Loucy (cell line): ENCODE results near the gene TRABD2B.

ENCODE experiments used
- H2AFZ ChIP-seq: fragments of 200-600 bp; sonication (generic); 2 replicates; pipeline ENCODE4 v1.6.0; 2016; ENCODE audit warnings: antibody characterized with exemption, mild to moderate bottlenecking, low read length, moderate library complexity
- H3F3A ChIP-seq: fragments of 200-600 bp; 2 replicates; pipeline ENCODE4 v1.6.0; 2016; ENCODE audit warnings: antibody characterized with exemption, low read depth, mild to moderate bottlenecking
- H3K27me3 ChIP-seq: fragments of 200-600 bp; sonication (generic); 2 replicates; pipeline ENCODE4 v1.6.1; 2014; ENCODE audit warnings: low read length, mild to moderate bottlenecking; ENCODE audit not compliant: insufficient read depth, poor library complexity, severe bottlenecking
- H3K36me3 ChIP-seq: fragments of 200-600 bp; sonication (generic); 2 replicates; pipeline ENCODE4 v1.6.1; 2016; ENCODE audit warnings: low read length; ENCODE audit not compliant: insufficient read depth
- H3K4me1 ChIP-seq: fragments of 200-600 bp; sonication (generic); 2 replicates; pipeline ENCODE4 v1.5.1; 2014; ENCODE audit warnings: low read length, mild to moderate bottlenecking; ENCODE audit not compliant: insufficient read depth, poor library complexity, severe bottlenecking
- H3K4me2 ChIP-seq: fragments of 200-600 bp; sonication (generic); 2 replicates; pipeline ENCODE4 v1.6.0; 2014; ENCODE audit warnings: antibody characterized with exemption, low read length, low read depth, mild to moderate bottlenecking; ENCODE audit not compliant: poor library complexity, severe bottlenecking
- H3K4me3 ChIP-seq: fragments of 200-600 bp; sonication (generic); 2 replicates; pipeline ENCODE4 v1.5.1; 2014; ENCODE audit warnings: low read length, mild to moderate bottlenecking, mixed read lengths; ENCODE audit not compliant: poor library complexity, severe bottlenecking
- H3K79me2 ChIP-seq: fragments of 200-600 bp; sonication (generic); 2 replicates; pipeline ENCODE4 v1.6.1; 2014; ENCODE audit warnings: low read length; ENCODE audit not compliant: insufficient read depth
- H3K9ac ChIP-seq: fragments of 200-600 bp; sonication (generic); 2 replicates; pipeline ENCODE4 v1.6.0; 2014; ENCODE audit warnings: mild to moderate bottlenecking, low read depth, low read length, moderate library complexity; ENCODE audit not compliant: poor library complexity, severe bottlenecking
- H3K9me2 ChIP-seq: fragments of 200-600 bp; sonication (generic); replicated peaks from 2 replicates; pipeline ENCODE4 v1.6.1; 2016; ENCODE audit warnings: low read depth, low read length, mixed read lengths
- H3K9me3 ChIP-seq: fragments of 200-600 bp; sonication (generic); 2 replicates; pipeline ENCODE4 v1.6.1; 2014; ENCODE audit warnings: mild to moderate bottlenecking, antibody characterized with exemption, low read length, low read depth; ENCODE audit not compliant: insufficient read depth
- H4K20me1 ChIP-seq: fragments of 200-600 bp; sonication (generic); 2 replicates; pipeline ENCODE4 v1.6.0; 2014; ENCODE audit warnings: antibody characterized with exemption, low read length, mild to moderate bottlenecking; ENCODE audit not compliant: insufficient read depth, poor library complexity, severe bottlenecking
- CTCF ChIP-seq: fragments of 200-600 bp; sonication (generic); conservative IDR thresholded peaks from 2 replicates; pipeline ENCODE4 v1.5.1; 2014; ENCODE audit warnings: mild to moderate bottlenecking, antibody characterized with exemption, low read length
- EZH2phosphoT487 ChIP-seq: fragments of 200-600 bp; IDR thresholded peaks from 2 replicates; pipeline ENCODE4 v1.6.1; 2018; ENCODE audit warnings: antibody characterized with exemption, mild to moderate bottlenecking, moderate library complexity, borderline replicate concordance

TRABD2B gene

GRCh38 chr1:47875831-47876586, 121.2 kb downstream of the TRABD2B start:
- H3K4me2 ChIP-seq: no peak overlapping the region
- no peaks in the 10 kb centered on the region for H3K27me3 ChIP-seq
- H3K36me3 ChIP-seq: no peaks in the 10 kb centered on the region
- no peaks in the 10 kb centered on the region for H4K20me1 ChIP-seq
- TF ChIP-seq EZH2phosphoT487: no peak
- no peak for TF ChIP-seq CTCF
- H2AFZ ChIP-seq: no peak overlapping the region
- no peak overlapping the region for H3K9ac ChIP-seq
- H3F3A ChIP-seq: no peaks in the 10 kb centered on the region
- peaks cover 6% of the 10 kb centered on the region for H3K4me1 ChIP-seq
- H3K79me2 ChIP-seq: no peaks in the 10 kb centered on the region
- no peak overlapping the region for H3K4me3 ChIP-seq
- no peaks in the 10 kb centered on the region for H3K9me3 ChIP-seq
- no peaks in the 10 kb centered on the region for H3K9me2 ChIP-seq

- Histone ChIP-seq H4K20me1 (no peaks in the 10 kb centered on the region), H3K9ac (no peak overlapping the region), H3K79me2 (no peaks in the 10 kb centered on the region), H3F3A (no peaks in the 10 kb centered on the region), H3K27me3 (no peaks in the 10 kb centered on the region), H3K4me1 (peaks cover 6% of the 10 kb centered on the region), H3K9me3 (no peaks in the 10 kb centered on the region), H3K4me2 (no peak overlapping the region), H2AFZ (no peak overlapping the region), H3K9me2 (no peaks in the 10 kb centered on the region), H3K4me3 (no peak overlapping the region), H3K36me3 (no peaks in the 10 kb centered on the region)
- TF ChIP-seq CTCF (no peak), EZH2phosphoT487 (no peak)
Measured at GRCh38 chr1:47875036-47875435, 122.1 kb downstream of the TRABD2B start.

- Histone ChIP-seq H4K20me1 (no peaks in the 10 kb centered on the region), H3K9me2 (no peaks in the 10 kb centered on the region), H3K9ac (no peak overlapping the region), H3K79me2 (no peaks in the 10 kb centered on the region), H3F3A (no peaks in the 10 kb centered on the region), H3K4me3 (no peak overlapping the region), H3K4me1 (peaks cover 6% of the 10 kb centered on the region), H2AFZ (no peak overlapping the region), H3K27me3 (no peaks in the 10 kb centered on the region), H3K36me3 (no peaks in the 10 kb centered on the region), H3K9me3 (no peaks in the 10 kb centered on the region), H3K4me2 (no peak overlapping the region)
- TF ChIP-seq EZH2phosphoT487 (no peak), CTCF (no peak)
Measured at GRCh38 chr1:47873337-47873736, 123.8 kb downstream of the TRABD2B start.
